K562 (cell line): Measurements from ENCODE around the gene RUVBL1. TPM values are rescaled to one million over a fixed set of nuclear protein-coding genes. Genes with fewer than 3 reads are reported as not detected.

Source experiments
- ARID2 ChIP-seq: fragments of 450-650 bp; IDR thresholded peaks from 2 replicates; pipeline ENCODE4 v1.6.1; 2017; ENCODE audit warnings: antibody characterized with exemption, mild to moderate bottlenecking
- MEIS2 ChIP-seq: fragments of 450-650 bp; IDR thresholded peaks from 2 replicates; pipeline ENCODE4 v1.6.1; 2014; ENCODE audit warnings: mild to moderate bottlenecking; ENCODE audit not compliant: partially characterized antibody
- POLR3G ChIP-seq: IDR thresholded peaks from 2 replicates; pipeline ENCODE4 v1.6.1; 2011; ENCODE audit not compliant: insufficient read length, insufficient replicate concordance; ENCODE audit errors: extremely low read depth
- RAD21 ChIP-seq, 2 experiments: fragments of 250-450 bp in 1 of 2; fragments of 450-650 bp in 1 of 2; sonication (Bioruptor Pico) in 1 of 2; formaldehyde crosslinking in 1 of 2; IDR thresholded peaks in 1 of 2; conservative IDR thresholded peaks in 1 of 2; 2 replicates each; pipeline versions ENCODE4 v1.4.0 to v1.8.0; 2020 to 2022; ENCODE audit warnings: mild to moderate bottlenecking in 2 of 2, moderate library complexity in 1 of 2
- RFX1 ChIP-seq: fragments of 450-650 bp; IDR thresholded peaks from 2 replicates; pipeline ENCODE4 v1.6.1; 2016; ENCODE audit warnings: mild to moderate bottlenecking, moderate library complexity
- SMARCA4 ChIP-seq: fragments of 450-650 bp; IDR thresholded peaks from 2 replicates; pipeline ENCODE4 v1.6.1; 2016
- SP1 ChIP-seq: sonication (generic); formaldehyde crosslinking; IDR thresholded peaks from 2 replicates; pipeline ENCODE4 v1.8.1; 2022; ENCODE audit warnings: mild to moderate bottlenecking, missing genetic modification reagents
- WHSC1 ChIP-seq: IDR thresholded peaks from one replicate; pipeline ENCODE4 v1.6.1; 2012; ENCODE audit warnings: low read length, control low read depth, inconsistent platforms
- ZBTB40 ChIP-seq, 2 experiments: fragments of 450-650 bp in 1 of 2; sonication (generic) in 1 of 2; formaldehyde crosslinking in 1 of 2; IDR thresholded peaks; 2 replicates each; pipeline versions ENCODE4 v1.7.1 to v1.9.0; 2016 to 2022; ENCODE audit warnings: inconsistent platforms in 1 of 2, mild to moderate bottlenecking in 1 of 2, missing genetic modification reagents in 1 of 2
- ZNF436 ChIP-seq: fragments of 250-450, 450-650 bp; sonication (Bioruptor Pico); formaldehyde crosslinking; IDR thresholded peaks from 2 replicates; pipeline ENCODE4 v1.7.0; 2020; ENCODE audit warnings: mild to moderate bottlenecking
- polyA plus RNA-seq, 8 experiments: library from polyadenylated mRNA; depleted of rRNA in 4 of 8; stranded (reverse) in 5 of 8; unstranded in 3 of 8; fragments of >200 nt; fragmentation: Nextera tagmentation in 2 of 8; fragmentation: Illumina TruSeq in 1 of 8; extraction: Ambion mirVana in 2 of 8; extraction: Trizol in 1 of 8; gene quantifications; 2 replicates each; pipeline versions ENCODE4 v1.2.1 to v1.2.3, GENCODE V29; 2011 to 2014; ENCODE audit warnings: inconsistent platforms in 1 of 8, missing spikeins in 1 of 8
- total RNA-seq, 7 experiments: library from RNA; depleted of rRNA in 6 of 7; stranded (reverse); fragments of >200 nt in 6 of 7; fragmentation: Illumina TruSeq in 2 of 7; extraction: Trizol in 2 of 7; gene quantifications; 2 replicates each; pipeline versions ENCODE4 v1.2.1 to v1.2.3, GENCODE V29; 2011 to 2021; ENCODE audit warnings: low replicate concordance in 1 of 7
- TF ChIP-seq, protein P1 (sequence below): fragments of 250-450 bp; sonication (Bioruptor Pico); IDR thresholded peaks from 2 replicates; pipeline ENCODE4 v1.6.1; 2021; ENCODE audit warnings: mild to moderate bottlenecking
- TF ChIP-seq, protein P2 (sequence below): sonication (generic); formaldehyde crosslinking; IDR thresholded peaks from 2 replicates; pipeline ENCODE4 v1.8.0; 2022; ENCODE audit warnings: missing genetic modification reagents, mild to moderate bottlenecking, moderate library complexity, borderline replicate concordance
- TF ChIP-seq, protein P3 (sequence below), 2 experiments: fragments of 450-650 bp; conservative IDR thresholded peaks; 2 replicates each; pipeline ENCODE4 v1.6.1; 2017; ENCODE audit warnings: mild to moderate bottlenecking in 2 of 2, moderate library complexity in 2 of 2
- TF ChIP-seq, protein P4 (sequence below): IDR thresholded peaks from 2 replicates; pipeline ENCODE4 v1.6.1; 2011; ENCODE audit not compliant: insufficient read length; ENCODE audit errors: extremely low read depth

RUVBL1 gene
- total and polyA plus RNA-seq, 9 of the 15 experiments (the other 6 are each of a cell fraction or from before 2014, with no cell fraction given), result 20.7 to 147 (median 113) TPM

- TF ChIP-seq, protein P1, sequence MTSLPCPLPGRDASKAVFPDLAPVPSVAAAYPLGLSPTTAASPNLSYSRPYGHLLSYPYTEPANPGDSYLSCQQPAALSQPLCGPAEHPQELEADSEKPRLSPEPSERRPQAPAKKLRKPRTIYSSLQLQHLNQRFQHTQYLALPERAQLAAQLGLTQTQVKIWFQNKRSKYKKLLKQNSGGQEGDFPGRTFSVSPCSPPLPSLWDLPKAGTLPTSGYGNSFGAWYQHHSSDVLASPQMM, result no peak
- peak; percentile 62 for TF ChIP-seq SMARCA4
- TF ChIP-seq, protein P2, sequence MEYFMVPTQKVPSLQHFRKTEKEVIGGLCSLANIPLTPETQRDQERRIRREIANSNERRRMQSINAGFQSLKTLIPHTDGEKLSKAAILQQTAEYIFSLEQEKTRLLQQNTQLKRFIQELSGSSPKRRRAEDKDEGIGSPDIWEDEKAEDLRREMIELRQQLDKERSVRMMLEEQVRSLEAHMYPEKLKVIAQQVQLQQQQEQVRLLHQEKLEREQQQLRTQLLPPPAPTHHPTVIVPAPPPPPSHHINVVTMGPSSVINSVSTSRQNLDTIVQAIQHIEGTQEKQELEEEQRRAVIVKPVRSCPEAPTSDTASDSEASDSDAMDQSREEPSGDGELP, result peak; percentile 63
- TF ChIP-seq POLR3G, result no peak
- 0 out of 2 replicates have a peak, but pooled peaks have one; percentile 10 for TF ChIP-seq ZBTB40 (IDR thresholded peaks at IDR 0.05)
- TF ChIP-seq ZBTB40 (CRISPR knock-in tag; IDR thresholded peaks at IDR 0.05), result no peak
- TF ChIP-seq ZNF436 (CRISPR knock-in tag), result no peak
- peak; percentile 19; the same call in 1 of the 2 replicates for TF ChIP-seq RFX1
- 0 out of 2 replicates have a peak, but pooled peaks have one; percentile 32 for TF ChIP-seq SP1 (CRISPR knock-in tag)
- TF ChIP-seq ARID2, result peak; percentile 40; the same call in 1 of the 2 replicates
- TF ChIP-seq, protein P3, sequence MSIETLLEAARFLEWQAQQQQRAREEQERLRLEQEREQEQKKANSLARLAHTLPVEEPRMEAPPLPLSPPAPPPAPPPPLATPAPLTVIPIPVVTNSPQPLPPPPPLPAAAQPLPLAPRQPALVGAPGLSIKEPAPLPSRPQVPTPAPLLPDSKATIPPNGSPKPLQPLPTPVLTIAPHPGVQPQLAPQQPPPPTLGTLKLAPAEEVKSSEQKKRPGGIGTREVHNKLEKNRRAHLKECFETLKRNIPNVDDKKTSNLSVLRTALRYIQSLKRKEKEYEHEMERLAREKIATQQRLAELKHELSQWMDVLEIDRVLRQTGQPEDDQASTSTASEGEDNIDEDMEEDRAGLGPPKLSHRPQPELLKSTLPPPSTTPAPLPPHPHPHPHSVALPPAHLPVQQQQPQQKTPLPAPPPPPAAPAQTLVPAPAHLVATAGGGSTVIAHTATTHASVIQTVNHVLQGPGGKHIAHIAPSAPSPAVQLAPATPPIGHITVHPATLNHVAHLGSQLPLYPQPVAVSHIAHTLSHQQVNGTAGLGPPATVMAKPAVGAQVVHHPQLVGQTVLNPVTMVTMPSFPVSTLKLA (conservative IDR thresholded peaks at IDR 0.05), result peak in 1 of 2 experiments; percentile 43; a peak in 1 of 4 replicates
- no peak for TF ChIP-seq WHSC1
- peak; percentile 13 for TF ChIP-seq MEIS2
- TF ChIP-seq, protein P4, sequence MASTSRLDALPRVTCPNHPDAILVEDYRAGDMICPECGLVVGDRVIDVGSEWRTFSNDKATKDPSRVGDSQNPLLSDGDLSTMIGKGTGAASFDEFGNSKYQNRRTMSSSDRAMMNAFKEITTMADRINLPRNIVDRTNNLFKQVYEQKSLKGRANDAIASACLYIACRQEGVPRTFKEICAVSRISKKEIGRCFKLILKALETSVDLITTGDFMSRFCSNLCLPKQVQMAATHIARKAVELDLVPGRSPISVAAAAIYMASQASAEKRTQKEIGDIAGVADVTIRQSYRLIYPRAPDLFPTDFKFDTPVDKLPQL, result no peak
- TF ChIP-seq RAD21 (CRISPR knock-in tag; conservative IDR thresholded peaks at IDR 0.05 in 1 of 2, IDR thresholded peaks at IDR 0.05 in 1 of 2), result peak; percentile 73 to 85
These were observed 47.4 kb upstream of the RUVBL1 start (continued) for GRCh38 chr3:128170866-128171516.
